Erythroblast (primary cell): ENCODE data around the gene RNF25.

ENCODE experiments used
- GATA1 ChIP-seq: IDR thresholded peaks from 2 replicates; pipeline ENCODE4 v1.6.1; 2011; ENCODE audit warnings: low read depth, mild to moderate bottlenecking, control low read depth, low read length, moderate library complexity
- POLR2A ChIP-seq: IDR thresholded peaks from 2 replicates; pipeline ENCODE4 v1.6.1; 2011; ENCODE audit warnings: mild to moderate bottlenecking, low read length

DNA sequence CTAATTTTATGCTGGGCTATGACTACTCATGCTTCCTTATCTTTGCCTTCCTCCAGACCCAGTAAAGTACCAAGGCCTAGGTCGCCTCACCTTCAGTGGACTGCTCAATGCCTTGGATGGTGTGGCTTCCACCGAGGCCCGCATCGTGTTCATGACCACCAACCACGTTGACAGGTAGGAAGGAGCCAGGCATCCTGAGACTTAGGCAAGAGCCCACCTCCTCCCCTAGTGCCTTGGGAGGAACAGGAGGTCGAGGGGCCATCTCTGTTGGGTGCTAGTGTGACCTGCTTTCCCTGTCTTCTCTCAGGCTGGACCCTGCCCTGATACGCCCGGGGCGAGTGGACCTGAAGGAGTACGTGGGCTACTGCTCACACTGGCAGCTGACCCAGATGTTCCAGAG is 9.0 kb downstream of the RNF25 start:
- TF ChIP-seq POLR2A (no peak), GATA1 (no peak)
